GM18519 (cell line): ENCODE data around the gene NOG.

Source experiments
- ATAC-seq: cut with Tn5 transposase; IDR thresholded peaks from one replicate; pipeline ENCODE4 v1.9.1; 2021; ENCODE audit warnings: mild to moderate bottlenecking, moderate library complexity; ENCODE audit not compliant: unreplicated experiment, low FRiP score

Gene NOG

GRCh38 chr17:56633681-56634080 lies 40.2 kb downstream of the NOG start:
- no peak for ATAC-seq

GRCh38 chr17:56635641-56636040 lies 42.1 kb downstream of the NOG start:
- no peak for ATAC-seq

- no peak for ATAC-seq
Measured at GRCh38 chr17:56636265-56636664, 42.8 kb downstream of the NOG start.

GRCh38 chr17:56637254-56637653 lies 43.8 kb downstream of the NOG start:
- ATAC-seq = no peak

GRCh38 chr17:56638591-56639051 lies 45.1 kb downstream of the NOG start:
- ATAC-seq = no peak

GRCh38 chr17:56639517-56639916 lies 46.0 kb downstream of the NOG start:
- no peak for ATAC-seq

- no peak for ATAC-seq
Measured at GRCh38 chr17:56640116-56640515, 46.6 kb downstream of the NOG start.

GRCh38 chr17:56641373-56641772 lies 47.9 kb downstream of the NOG start:
- no peak for ATAC-seq

GRCh38 chr17:56641894-56642293 lies 48.4 kb downstream of the NOG start:
- no peak for ATAC-seq

- no peak for ATAC-seq
Measured at GRCh38 chr17:56642424-56642823, 48.9 kb downstream of the NOG start.
